DMS153 treated with DMSO at 0.1 percent for 48 hours (cell line): ENCODE measurements around the gene SCNN1A.
A peak's percentile ranks its signal among the peaks of the same experiment; 100 is the strongest.

ENCODE experiments used
- DNase-seq: peaks from one replicate; lab custom pipeline; 2025; ENCODE audit not compliant: unreplicated experiment; lab: John Stamatoyannopoulos, UW

SCNN1A gene

GRCh38 chr12:6369916-6370575, 5.3 kb downstream of the SCNN1A start:
- no peak for DNase-seq

- no peak for DNase-seq
Observed at GRCh38 chr12:6368906-6369525, 6.3 kb downstream of the SCNN1A start.

GRCh38 chr12:6367969-6368892, 7.1 kb downstream of the SCNN1A start:
- DNase-seq = no peak

- no peak for DNase-seq
Observed at GRCh38 chr12:6367065-6367968, 8.0 kb downstream of the SCNN1A start.

GRCh38 chr12:6364044-6364374, 11.4 kb downstream of the SCNN1A start:
- DNase-seq = no peak

- peak; percentile 25 for DNase-seq
Observed at GRCh38 chr12:6363330-6364043, 11.9 kb downstream of the SCNN1A start.

GRCh38 chr12:6363010-6363329, 12.4 kb downstream of the SCNN1A start:
- no peak for DNase-seq

GRCh38 chr12:6362403-6362802, 13.0 kb downstream of the SCNN1A start:
- no peak for DNase-seq

GRCh38 chr12:6361834-6362233, 13.5 kb downstream of the SCNN1A start:
- DNase-seq = no peak

GRCh38 chr12:6360578-6361490, 14.5 kb downstream of the SCNN1A start:
- no peak for DNase-seq

GRCh38 chr12:6360080-6360571, 15.2 kb downstream of the SCNN1A start:
- DNase-seq = no peak

- DNase-seq = no peak
Observed at GRCh38 chr12:6358881-6359280, 16.5 kb downstream of the SCNN1A start.

GRCh38 chr12:6356374-6356820, 19.0 kb downstream of the SCNN1A start:
- DNase-seq = no peak

GRCh38 chr12:6355491-6356373, 19.6 kb downstream of the SCNN1A start:
- no peak for DNase-seq

GRCh38 chr12:6354495-6355393, 20.6 kb downstream of the SCNN1A start:
- no peak for DNase-seq

- DNase-seq = no peak
Observed at GRCh38 chr12:6352193-6353173, 22.9 kb downstream of the SCNN1A start.
